ENCODE measurements around the gene HEG1. TPM values are rescaled to one million over a fixed set of nuclear protein-coding genes. Genes with fewer than 3 reads are reported as not detected.

HEG1 gene
- total and polyA plus RNA-seq, 2 of the 13 experiments (the other 11 are each of a cell fraction or from before 2014, with no cell fraction given), result 10.7 to 18.2 TPM

DNA sequence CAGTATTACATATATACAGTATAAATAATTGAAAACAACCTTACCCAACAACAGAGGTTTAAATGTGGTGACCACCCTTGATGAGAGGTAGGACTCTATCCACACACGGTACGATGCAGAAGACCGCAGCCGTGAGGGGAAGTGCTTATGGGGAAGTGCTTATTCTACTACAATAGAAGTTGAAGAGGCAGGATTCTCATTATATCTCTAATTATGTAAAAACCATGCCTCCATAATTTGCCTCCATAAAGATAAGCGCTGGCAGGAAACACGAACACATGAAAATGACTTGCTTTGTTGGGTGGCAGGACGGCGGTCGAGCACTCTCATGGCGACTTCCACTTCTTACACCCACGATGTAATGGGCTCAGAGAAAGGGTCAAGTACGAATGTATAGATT is 114.0 kb downstream of the HEG1 start:
- Histone ChIP-seq H3K9ac (ENCODE audit: insufficient read depth, low read depth, low read length) (no peak overlapping the region), H3K4me1 (ENCODE audit: insufficient read depth, low read length) (peaks cover 5% of the 10 kb centered on the region; the same call in 1 of the 2 replicates), H3K79me2 (ENCODE audit: insufficient read depth, low read length) (no peaks in the 10 kb centered on the region), H4K20me1 (ENCODE audit: insufficient read depth, low read length) (no peaks in the 10 kb centered on the region), H3K36me3 (replicated peaks in 1 of 2; ENCODE audit: control insufficient read depth in 1 of 2, insufficient read depth in 2 of 2, low read length in 2 of 2) (no peaks in the 10 kb centered on the region), H3K27me3 (ENCODE audit: control insufficient read depth in 1 of 2, insufficient read depth in 2 of 2, low read length in 2 of 2) (no peaks in the 10 kb centered on the region), H3K4me2 (ENCODE audit: low read depth, low read length) (no peak overlapping the region), H3K9me3 (ENCODE audit: low read length) (no peaks in the 10 kb centered on the region), H2AFZ (ENCODE audit: low read length) (no peak overlapping the region), H3K27ac (ENCODE audit: extremely low read length, insufficient read depth, low read length) (no peak overlapping the region), H3K4me3 (replicated peaks in 1 of 3; ENCODE audit: insufficient read depth in 1 of 3, low read depth in 2 of 3, low read length in 3 of 3) (no peak overlapping the region)
- no peak for FAIRE-seq
- ChIA-PET CTCF (ENCODE audit: low intra/inter-chr PET ratio, low total read pairs) (no interaction called here), POLR2A (no interaction called here)
- 72% methylated on average over 12 of the region's 12 CpGs for WGBS (ENCODE audit: low lambda C conversion rate)
- ATAC-seq, result no peak
- intact Hi-C loops (cut with micrococcal nuclease; ENCODE audit: unreplicated experiment) (no loop called here), in situ Hi-C loops (cut with HindIII; ENCODE audit: extremely low pct_ligation_motif_present, low pct_unique_long_range_greater_than_20kb) (no loop called here)
- BruUV-seq (replicated peaks), result no TSS peak
- no peak for DNase-seq (ENCODE audit: low spot score)
- TF ChIP-seq ZNF570 (CRISPR knock-in tag; IDR thresholded peaks at IDR 0.05; ENCODE audit: borderline replicate concordance) (no peak), TEAD3 (CRISPR knock-in tag; optimal IDR thresholded peaks at IDR 0.05; ENCODE audit: borderline replicate concordance) (no peak), ZNF562 (CRISPR knock-in tag; IDR thresholded peaks at IDR 0.05; ENCODE audit: borderline replicate concordance) (no peak), KLF11 (CRISPR knock-in tag; IDR thresholded peaks at IDR 0.05) (no peak), CBX1 (IDR thresholded peaks at IDR 0.05; ENCODE audit: low read depth) (no peak), ASH2L (IDR thresholded peaks at IDR 0.05; ENCODE audit: insufficient read length, low read depth, low read length) (no peak), ZZZ3 (CRISPR knock-in tag; IDR thresholded peaks at IDR 0.05; ENCODE audit: borderline replicate concordance) (no peak), ARNT (IDR thresholded peaks at IDR 0.05) (no peak), ZC3H13 (CRISPR knock-in tag; IDR thresholded peaks at IDR 0.05) (no peak), PPARG (CRISPR knock-in tag; conservative IDR thresholded peaks at IDR 0.05) (no peak), FOXK2 (IDR thresholded peaks at IDR 0.05) (no peak), ZNF34 (CRISPR knock-in tag; IDR thresholded peaks at IDR 0.05; ENCODE audit: borderline replicate concordance) (no peak)
- TF ChIP-seq, protein P1, sequence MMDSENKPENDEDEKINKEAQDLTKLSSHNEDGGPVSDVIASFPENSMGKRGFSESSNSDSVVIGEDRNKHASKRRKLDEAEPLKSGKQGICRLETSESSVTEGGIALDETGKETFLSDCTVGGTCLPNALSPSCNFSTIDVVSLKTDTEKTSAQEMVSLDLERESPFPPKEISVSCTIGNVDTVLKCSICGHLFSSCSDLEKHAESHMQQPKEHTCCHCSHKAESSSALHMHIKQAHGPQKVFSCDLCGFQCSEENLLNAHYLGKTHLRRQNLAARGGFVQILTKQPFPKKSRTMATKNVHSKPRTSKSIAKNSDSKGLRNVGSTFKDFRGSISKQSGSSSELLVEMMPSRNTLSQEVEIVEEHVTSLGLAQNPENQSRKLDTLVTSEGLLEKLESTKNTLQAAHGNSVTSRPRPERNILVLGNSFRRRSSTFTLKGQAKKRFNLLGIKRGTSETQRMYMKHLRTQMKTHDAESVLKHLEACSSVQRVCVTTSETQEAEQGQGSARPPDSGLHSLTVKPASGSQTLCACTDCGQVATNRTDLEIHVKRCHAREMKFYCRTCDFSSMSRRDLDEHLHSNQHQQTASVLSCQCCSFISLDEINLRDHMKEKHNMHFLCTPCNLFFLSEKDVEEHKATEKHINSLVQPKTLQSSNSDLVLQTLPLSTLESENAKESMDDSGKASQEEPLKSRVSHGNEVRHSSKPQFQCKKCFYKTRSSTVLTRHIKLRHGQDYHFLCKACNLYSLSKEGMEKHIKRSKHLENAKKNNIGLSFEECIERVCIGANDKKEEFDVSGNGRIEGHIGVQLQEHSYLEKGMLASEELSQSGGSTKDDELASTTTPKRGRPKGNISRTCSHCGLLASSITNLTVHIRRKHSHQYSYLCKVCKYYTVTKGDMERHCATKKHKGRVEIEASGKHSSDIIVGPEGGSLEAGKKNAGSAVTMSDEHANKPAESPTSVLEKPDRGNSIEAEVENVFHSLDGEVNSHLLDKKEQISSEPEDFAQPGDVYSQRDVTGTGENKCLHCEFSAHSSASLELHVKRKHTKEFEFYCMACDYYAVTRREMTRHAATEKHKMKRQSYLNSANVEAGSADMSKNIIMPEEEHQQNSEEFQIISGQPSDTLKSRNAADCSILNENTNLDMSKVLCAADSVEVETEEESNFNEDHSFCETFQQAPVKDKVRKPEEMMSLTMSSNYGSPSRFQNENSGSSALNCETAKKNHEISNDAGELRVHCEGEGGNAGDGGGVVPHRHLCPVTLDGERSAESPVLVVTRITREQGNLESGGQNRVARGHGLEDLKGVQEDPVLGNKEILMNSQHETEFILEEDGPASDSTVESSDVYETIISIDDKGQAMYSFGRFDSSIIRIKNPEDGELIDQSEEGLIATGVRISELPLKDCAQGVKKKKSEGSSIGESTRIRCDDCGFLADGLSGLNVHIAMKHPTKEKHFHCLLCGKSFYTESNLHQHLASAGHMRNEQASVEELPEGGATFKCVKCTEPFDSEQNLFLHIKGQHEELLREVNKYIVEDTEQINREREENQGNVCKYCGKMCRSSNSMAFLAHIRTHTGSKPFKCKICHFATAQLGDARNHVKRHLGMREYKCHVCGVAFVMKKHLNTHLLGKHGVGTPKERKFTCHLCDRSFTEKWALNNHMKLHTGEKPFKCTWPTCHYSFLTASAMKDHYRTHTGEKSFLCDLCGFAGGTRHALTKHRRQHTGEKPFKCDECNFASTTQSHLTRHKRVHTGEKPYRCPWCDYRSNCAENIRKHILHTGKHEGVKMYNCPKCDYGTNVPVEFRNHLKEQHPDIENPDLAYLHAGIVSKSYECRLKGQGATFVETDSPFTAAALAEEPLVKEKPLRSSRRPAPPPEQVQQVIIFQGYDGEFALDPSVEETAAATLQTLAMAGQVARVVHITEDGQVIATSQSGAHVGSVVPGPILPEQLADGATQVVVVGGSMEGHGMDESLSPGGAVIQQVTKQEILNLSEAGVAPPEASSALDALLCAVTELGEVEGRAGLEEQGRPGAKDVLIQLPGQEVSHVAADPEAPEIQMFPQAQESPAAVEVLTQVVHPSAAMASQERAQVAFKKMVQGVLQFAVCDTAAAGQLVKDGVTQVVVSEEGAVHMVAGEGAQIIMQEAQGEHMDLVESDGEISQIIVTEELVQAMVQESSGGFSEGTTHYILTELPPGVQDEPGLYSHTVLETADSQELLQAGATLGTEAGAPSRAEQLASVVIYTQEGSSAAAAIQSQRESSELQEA (CRISPR knock-in tag; IDR thresholded peaks at IDR 0.05; ENCODE audit: not compliant biosample characterization), result no peak
- TF ChIP-seq, protein P2, sequence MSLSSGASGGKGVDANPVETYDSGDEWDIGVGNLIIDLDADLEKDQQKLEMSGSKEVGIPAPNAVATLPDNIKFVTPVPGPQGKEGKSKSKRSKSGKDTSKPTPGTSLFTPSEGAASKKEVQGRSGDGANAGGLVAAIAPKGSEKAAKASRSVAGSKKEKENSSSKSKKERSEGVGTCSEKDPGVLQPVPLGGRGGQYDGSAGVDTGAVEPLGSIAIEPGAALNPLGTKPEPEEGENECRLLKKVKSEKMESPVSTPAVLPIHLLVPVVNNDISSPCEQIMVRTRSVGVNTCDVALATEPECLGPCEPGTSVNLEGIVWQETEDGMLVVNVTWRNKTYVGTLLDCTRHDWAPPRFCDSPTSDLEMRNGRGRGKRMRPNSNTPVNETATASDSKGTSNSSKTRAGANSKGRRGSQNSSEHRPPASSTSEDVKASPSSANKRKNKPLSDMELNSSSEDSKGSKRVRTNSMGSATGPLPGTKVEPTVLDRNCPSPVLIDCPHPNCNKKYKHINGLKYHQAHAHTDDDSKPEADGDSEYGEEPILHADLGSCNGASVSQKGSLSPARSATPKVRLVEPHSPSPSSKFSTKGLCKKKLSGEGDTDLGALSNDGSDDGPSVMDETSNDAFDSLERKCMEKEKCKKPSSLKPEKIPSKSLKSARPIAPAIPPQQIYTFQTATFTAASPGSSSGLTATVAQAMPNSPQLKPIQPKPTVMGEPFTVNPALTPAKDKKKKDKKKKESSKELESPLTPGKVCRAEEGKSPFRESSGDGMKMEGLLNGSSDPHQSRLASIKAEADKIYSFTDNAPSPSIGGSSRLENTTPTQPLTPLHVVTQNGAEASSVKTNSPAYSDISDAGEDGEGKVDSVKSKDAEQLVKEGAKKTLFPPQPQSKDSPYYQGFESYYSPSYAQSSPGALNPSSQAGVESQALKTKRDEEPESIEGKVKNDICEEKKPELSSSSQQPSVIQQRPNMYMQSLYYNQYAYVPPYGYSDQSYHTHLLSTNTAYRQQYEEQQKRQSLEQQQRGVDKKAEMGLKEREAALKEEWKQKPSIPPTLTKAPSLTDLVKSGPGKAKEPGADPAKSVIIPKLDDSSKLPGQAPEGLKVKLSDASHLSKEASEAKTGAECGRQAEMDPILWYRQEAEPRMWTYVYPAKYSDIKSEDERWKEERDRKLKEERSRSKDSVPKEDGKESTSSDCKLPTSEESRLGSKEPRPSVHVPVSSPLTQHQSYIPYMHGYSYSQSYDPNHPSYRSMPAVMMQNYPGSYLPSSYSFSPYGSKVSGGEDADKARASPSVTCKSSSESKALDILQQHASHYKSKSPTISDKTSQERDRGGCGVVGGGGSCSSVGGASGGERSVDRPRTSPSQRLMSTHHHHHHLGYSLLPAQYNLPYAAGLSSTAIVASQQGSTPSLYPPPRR (CRISPR knock-in tag; IDR thresholded peaks at IDR 0.05; ENCODE audit: borderline replicate concordance), result no peak

Data from HepG2 (cell line).